Astrocyte of the cerebellum (primary cell): ENCODE results near the gene SLC39A3.
A peak's percentile ranks its signal among the peaks of the same experiment; 100 is the strongest.

Experiments
- DNase-seq: peaks from one replicate; pipeline ENCODE4 v3.0.0-alpha.2; 2011; ENCODE audit warnings: low read depth
- H3K4me3 ChIP-seq: 2 replicates; pipeline ENCODE4 v1.5.1; 2011; ENCODE audit warnings: mild to moderate bottlenecking, low read depth, low read length, moderate library complexity
- CTCF ChIP-seq: IDR thresholded peaks from 2 replicates; pipeline ENCODE4 v1.5.1; 2012; ENCODE audit warnings: low read length, low read depth, moderate library complexity, mild to moderate bottlenecking; ENCODE audit errors: missing control alignments
- in situ Hi-C: cut with HindIII; loops from 2 replicates; pipeline ENCODE4 v1.10.0; 2017; ENCODE audit warnings: low sequenced_read_pairs

Gene SLC39A3

GRCh38 chr19:2739602-2740313, at the start of gene SLC39A3:
Gene SLC39A3, minus strand, starts transcription at chr19:2740017. Its CDS starts 2,760 bp downstream, at chr19:2737257.
- no peak for TF ChIP-seq CTCF
- peak; percentile 97 for DNase-seq
- in situ Hi-C loops: no loop called here
- peak within 1 kb of the TSS; percentile 90 for H3K4me3 ChIP-seq

- DNase-seq: no peak
- no peak for TF ChIP-seq CTCF
- no peak overlapping the region for H3K4me3 ChIP-seq
- in situ Hi-C loops: no loop called here
Measured at GRCh38 chr19:2788237-2788636, 48.4 kb upstream of the SLC39A3 start.

GRCh38 chr19:2787115-2787514, 47.3 kb upstream of the SLC39A3 start:
- H3K4me3 ChIP-seq: no peak overlapping the region
- no peak for DNase-seq
- in situ Hi-C loops: no loop called here
- TF ChIP-seq CTCF: no peak

GRCh38 chr19:2785244-2785997, 45.6 kb upstream of the SLC39A3 start, which contains the start of gene THOP1:
Gene THOP1, plus strand, starts transcription at chr19:2785503. Its CDS starts 160 bp downstream, at chr19:2785663.
- TF ChIP-seq CTCF: no peak
- in situ Hi-C loops: no loop called here
- peak; percentile 95 for DNase-seq

GRCh38 chr19:2783781-2784145, 43.9 kb upstream of the SLC39A3 start:
- peak overlapping the region; percentile 99 for H3K4me3 ChIP-seq
- no peak for DNase-seq
- no peak for TF ChIP-seq CTCF
- in situ Hi-C loops: no loop called here

More at GRCh38 chr19:2785244-2785997, 45.6 kb upstream of the SLC39A3 start, which contains the start of gene THOP1:
- peak within 1 kb of the TSS; percentile 88 for H3K4me3 ChIP-seq

GRCh38 chr19:2782936-2783780, 43.3 kb upstream of the SLC39A3 start, which contains the start of gene SGTA:
Gene SGTA, minus strand, starts transcription at chr19:2783273. Its CDS starts 14,205 bp downstream, at chr19:2769068.
- TF ChIP-seq CTCF: peak; percentile 47
- H3K4me3 ChIP-seq: peak within 1 kb of the TSS; percentile 99
- peak; percentile 97 for DNase-seq
- in situ Hi-C loops: no loop called here
